K562 (cell line): ENCODE results near the gene CCDC85B. TPM values are rescaled to one million over a fixed set of nuclear protein-coding genes. Genes with fewer than 3 reads are reported as not detected.

Source experiments
- CCNT2 ChIP-seq: IDR thresholded peaks from 2 replicates; pipeline ENCODE4 v1.6.1; 2011; ENCODE audit warnings: borderline replicate concordance, low read depth, mild to moderate bottlenecking, moderate library complexity, mixed read lengths, low read length; ENCODE audit not compliant: insufficient read length; ENCODE audit errors: extremely low read depth
- E2F5 ChIP-seq: sonication (generic); formaldehyde crosslinking; IDR thresholded peaks from 2 replicates; pipeline ENCODE4 v1.8.0; 2022; ENCODE audit warnings: mild to moderate bottlenecking, missing genetic modification reagents
- E2F6 ChIP-seq, 2 experiments: IDR thresholded peaks; 2 replicates each; pipeline ENCODE4 v1.6.1; 2011; ENCODE audit warnings: borderline replicate concordance in 1 of 2, control low read depth in 1 of 2, low read depth in 1 of 2, low read length in 1 of 2, mild to moderate bottlenecking in 1 of 2, mixed read lengths in 1 of 2, moderate library complexity in 1 of 2; ENCODE audit not compliant: insufficient read depth in 1 of 2, insufficient read length in 1 of 2, poor library complexity in 1 of 2, severe bottlenecking in 1 of 2; ENCODE audit errors: extremely low read depth in 1 of 2
- FOXM1 ChIP-seq, 2 experiments: fragments of 450-650 bp in 1 of 2; sonication (generic) in 1 of 2; formaldehyde crosslinking in 1 of 2; IDR thresholded peaks; 2 replicates each; pipeline versions ENCODE4 v1.6.1 to v1.9.0; 2017 to 2022; ENCODE audit warnings: low read depth in 2 of 2, mild to moderate bottlenecking in 2 of 2, missing genetic modification reagents in 1 of 2, moderate library complexity in 1 of 2
- FOXP4 ChIP-seq: sonication (generic); formaldehyde crosslinking; IDR thresholded peaks from 2 replicates; pipeline ENCODE4 v1.8.0; 2022; ENCODE audit warnings: mild to moderate bottlenecking, missing genetic modification reagents, borderline replicate concordance
- GTF2E2 ChIP-seq: fragments of 200-800 bp; sonication (Bioruptor generic); IDR thresholded peaks from 2 replicates; pipeline ENCODE4 v1.6.1; 2016; ENCODE audit warnings: missing genetic modification characterization, missing compliant biosample characterization
- GTF2F1 ChIP-seq: IDR thresholded peaks from 2 replicates; pipeline ENCODE4 v1.6.1; 2011; ENCODE audit warnings: low read depth, low read length, improper control_type of control experiment
- KDM2B ChIP-seq: fragments of 250-450 bp; sonication (Bioruptor Pico); IDR thresholded peaks from 2 replicates; pipeline ENCODE4 v1.8.0; 2021; ENCODE audit warnings: mild to moderate bottlenecking, moderate library complexity
- KLF1 ChIP-seq: fragments of 450-650 bp; IDR thresholded peaks from 2 replicates; pipeline ENCODE4 v1.6.1; 2016; ENCODE audit warnings: missing genetic modification characterization, missing compliant biosample characterization
- MCM5 ChIP-seq: fragments of 450-650 bp; IDR thresholded peaks from 2 replicates; pipeline ENCODE4 v1.6.1; 2016; ENCODE audit warnings: low read depth
- POLR2A ChIP-seq: fragments of 450-650 bp; conservative IDR thresholded peaks from 2 replicates; pipeline ENCODE4 v1.6.1; 2016
- PRDM10 ChIP-seq: fragments of 450-650 bp; IDR thresholded peaks from 2 replicates; pipeline ENCODE4 v1.6.1; 2018; ENCODE audit not compliant: partially characterized antibody
- RBM22 ChIP-seq: fragments of 200-400 bp; formaldehyde crosslinking; IDR thresholded peaks from 2 replicates; pipeline ENCODE4 v1.6.1; 2018; ENCODE audit warnings: low read length, low read depth; ENCODE audit not compliant: poor library complexity, severe bottlenecking
- SNRNP70 ChIP-seq: fragments of 200-400 bp; formaldehyde crosslinking; optimal IDR thresholded peaks from 2 replicates; pipeline ENCODE3; 2017; ENCODE audit warnings: low read depth, low read length
- TOE1 ChIP-seq, 2 experiments: fragments of 450-650 bp in 1 of 2; sonication (generic) in 1 of 2; formaldehyde crosslinking in 1 of 2; IDR thresholded peaks; 2 replicates each; pipeline versions ENCODE4 v1.7.1 to v1.8.0; 2016 to 2022; ENCODE audit warnings: borderline replicate concordance in 2 of 2, mild to moderate bottlenecking in 2 of 2, antibody characterized with exemption in 1 of 2, inconsistent platforms in 1 of 2, low read depth in 1 of 2, missing genetic modification reagents in 1 of 2, moderate library complexity in 1 of 2
- XRCC5 ChIP-seq: fragments of 200-400 bp; formaldehyde crosslinking; IDR thresholded peaks from 2 replicates; pipeline ENCODE4 v1.6.1; 2017; ENCODE audit warnings: low read depth, mild to moderate bottlenecking, low read length
- ZEB2 ChIP-seq: fragments of 450-650 bp; IDR thresholded peaks from 2 replicates; pipeline ENCODE4 v1.6.1; 2016
- polyA plus RNA-seq, 8 experiments: library from polyadenylated mRNA; depleted of rRNA in 4 of 8; stranded (reverse) in 5 of 8; unstranded in 3 of 8; fragments of >200 nt; fragmentation: Nextera tagmentation in 2 of 8; fragmentation: Illumina TruSeq in 1 of 8; extraction: Ambion mirVana in 2 of 8; extraction: Trizol in 1 of 8; gene quantifications; 2 replicates each; pipeline versions ENCODE4 v1.2.1 to v1.2.3, GENCODE V29; 2011 to 2014; ENCODE audit warnings: inconsistent platforms in 1 of 8, missing spikeins in 1 of 8
- total RNA-seq, 7 experiments: library from RNA; depleted of rRNA in 6 of 7; stranded (reverse); fragments of >200 nt in 6 of 7; fragmentation: Illumina TruSeq in 2 of 7; extraction: Trizol in 2 of 7; gene quantifications; 2 replicates each; pipeline versions ENCODE4 v1.2.1 to v1.2.3, GENCODE V29; 2011 to 2021; ENCODE audit warnings: low replicate concordance in 1 of 7

Gene CCDC85B
- total and polyA plus RNA-seq, 9 of the 15 experiments (the other 6 are each of a cell fraction or from before 2014, with no cell fraction given), result 0.14 to 138 (median 6.2) TPM

- TF ChIP-seq E2F6 (IDR thresholded peaks at IDR 0.05; ENCODE audit: borderline replicate concordance in 1 of 2, extremely low read depth in 1 of 2, insufficient read depth in 1 of 2, insufficient read length in 1 of 2, low read depth in 1 of 2, low read length in 1 of 2, poor library complexity in 1 of 2, severe bottlenecking in 1 of 2), result peak; percentile 34 to 65
- no peak for TF ChIP-seq FOXM1 (IDR thresholded peaks at IDR 0.05; ENCODE audit: low read depth)
- no peak for TF ChIP-seq FOXM1 (CRISPR knock-in tag; IDR thresholded peaks at IDR 0.05; ENCODE audit: low read depth)
- TF ChIP-seq E2F5, result no peak
- no peak for TF ChIP-seq KLF1 (tag)
- 0 out of 2 replicates have a peak, but pooled peaks have one; percentile 45 for TF ChIP-seq GTF2F1
- TF ChIP-seq POLR2A, result peak; percentile 98
- no peak for TF ChIP-seq SNRNP70
- TF ChIP-seq PRDM10, result peak; percentile 27
- peak; percentile 94 for TF ChIP-seq RBM22
- TF ChIP-seq CCNT2, result peak; percentile 77
- no peak for TF ChIP-seq TOE1 (IDR thresholded peaks at IDR 0.05; ENCODE audit: borderline replicate concordance)
- TF ChIP-seq TOE1 (CRISPR knock-in tag; IDR thresholded peaks at IDR 0.05; ENCODE audit: borderline replicate concordance, low read depth), result no peak
- no peak for TF ChIP-seq FOXP4 (CRISPR knock-in tag)
- 0 out of 2 replicates have a peak, but pooled peaks have one; percentile 19 for TF ChIP-seq XRCC5
- no peak for TF ChIP-seq KDM2B (CRISPR knock-in tag)
- peak; percentile 91 for TF ChIP-seq GTF2E2 (tag)
- TF ChIP-seq MCM5, result no peak
- TF ChIP-seq ZEB2, result no peak
These were observed 31.2 kb upstream of the CCDC85B start (continued) for GRCh38 chr11:65859095-65859811.
